Liver (tissue), 9 donors: ENCODE measurements around the gene MARCHF6. TPM values are rescaled to one million over a fixed set of nuclear protein-coding genes. Genes with fewer than 3 reads are reported as not detected.

Experiments used
- DNase-seq: peaks from one replicate; pipeline ENCODE4 v3.0.0-alpha.2; 2017; ENCODE audit warnings: low spot score
- H3K27ac ChIP-seq, 2 donors: one replicate each; pipeline ENCODE4 v1.7.0; 2013; ENCODE audit warnings: inconsistent platforms in 2 of 2, low read length in 2 of 2, control low read depth in 1 of 2, low read depth in 1 of 2, mild to moderate bottlenecking in 1 of 2
- H3K27me3 ChIP-seq, 4 donors: one replicate each; pipeline versions ENCODE4 v1.6.1 to v1.7.0; 2013; ENCODE audit warnings: low read length in 3 of 4, inconsistent platforms in 1 of 4, mild to moderate bottlenecking in 1 of 4, moderate library complexity in 1 of 4; ENCODE audit not compliant: control insufficient read depth in 4 of 4, insufficient read depth in 4 of 4
- H3K36me3 ChIP-seq, 4 donors: one replicate each; pipeline versions ENCODE4 v1.6.1 to v1.7.0; 2013; ENCODE audit warnings: low read length in 3 of 4, mild to moderate bottlenecking in 3 of 4, low read depth in 1 of 4, moderate library complexity in 1 of 4; ENCODE audit not compliant: control insufficient read depth in 4 of 4, insufficient read depth in 3 of 4
- H3K4me1 ChIP-seq, 4 donors: one replicate each; pipeline versions ENCODE4 v1.6.1 to v1.7.0; 2013; ENCODE audit warnings: low read length in 3 of 4, mild to moderate bottlenecking in 3 of 4, moderate library complexity in 1 of 4; ENCODE audit not compliant: control insufficient read depth in 4 of 4, insufficient read depth in 4 of 4
- H3K4me3 ChIP-seq, 3 donors: one replicate each; pipeline versions ENCODE4 v1.6.1 to v1.7.0; 2013; ENCODE audit warnings: low read length in 3 of 3, control low read depth in 1 of 3, low read depth in 1 of 3, mild to moderate bottlenecking in 1 of 3
- H3K9ac ChIP-seq, 2 donors: one replicate each; pipeline ENCODE4 v1.7.0; 2013; ENCODE audit warnings: low read length in 2 of 2, mild to moderate bottlenecking in 2 of 2, moderate library complexity in 2 of 2, control low read depth in 1 of 2, low read depth in 1 of 2
- H3K9me3 ChIP-seq, 4 donors: one replicate each; pipeline versions ENCODE4 v1.6.1 to v1.7.0; 2013; ENCODE audit warnings: low read length in 3 of 4; ENCODE audit not compliant: control insufficient read depth in 4 of 4
- ATF3 ChIP-seq: IDR thresholded peaks from 2 replicates; pipeline ENCODE4 v1.6.1; 2016; ENCODE audit warnings: antibody characterized with exemption
- CTCF ChIP-seq: fragments of 150-350 bp; IDR thresholded peaks from 2 replicates; pipeline ENCODE4 v1.5.1; 2017; ENCODE audit warnings: improper control_type of control experiment, low read depth, low read length; ENCODE audit not compliant: missing input control
- EGR1 ChIP-seq, 2 donors: IDR thresholded peaks; 2 replicates each; pipeline ENCODE4 v1.6.1; 2016 to 2018; ENCODE audit warnings: antibody characterized with exemption in 2 of 2, low read depth in 2 of 2
- FOXA1 ChIP-seq: IDR thresholded peaks from 2 replicates; pipeline ENCODE4 v1.6.1; 2016; ENCODE audit warnings: antibody characterized with exemption
- FOXA2 ChIP-seq: IDR thresholded peaks from 2 replicates; pipeline ENCODE4 v1.6.1; 2016; ENCODE audit warnings: antibody characterized with exemption
- GABPA ChIP-seq, 2 donors: IDR thresholded peaks in 1 of 2; conservative IDR thresholded peaks in 1 of 2; 2 replicates each; pipeline ENCODE4 v1.6.1; 2016; ENCODE audit warnings: antibody characterized with exemption in 2 of 2, mild to moderate bottlenecking in 1 of 2, moderate library complexity in 1 of 2
- HNF4A ChIP-seq, 2 donors: conservative IDR thresholded peaks; 2 replicates each; pipeline ENCODE4 v1.6.1; 2016; ENCODE audit warnings: antibody characterized with exemption in 2 of 2, mild to moderate bottlenecking in 2 of 2
- HNF4G ChIP-seq: IDR thresholded peaks from 2 replicates; pipeline ENCODE4 v1.6.1; 2016; ENCODE audit warnings: antibody characterized with exemption
- JUND ChIP-seq, 2 donors: IDR thresholded peaks; 2 replicates each; pipeline ENCODE4 v1.6.1; 2016; ENCODE audit warnings: antibody characterized with exemption in 2 of 2
- MAX ChIP-seq: IDR thresholded peaks from 2 replicates; pipeline ENCODE4 v1.6.1; 2016; ENCODE audit warnings: antibody characterized with exemption
- NR2F2 ChIP-seq: IDR thresholded peaks from 2 replicates; pipeline ENCODE4 v1.6.1; 2016; ENCODE audit warnings: antibody characterized with exemption
- RAD21 ChIP-seq, 2 donors: IDR thresholded peaks; 2 replicates each; pipeline ENCODE4 v1.6.1; 2016; ENCODE audit warnings: antibody characterized with exemption in 2 of 2, mild to moderate bottlenecking in 2 of 2
- SP1 ChIP-seq: IDR thresholded peaks from 2 replicates; pipeline ENCODE4 v1.6.1; 2018; ENCODE audit warnings: antibody characterized with exemption, mild to moderate bottlenecking
- TAF1 ChIP-seq: conservative IDR thresholded peaks from 2 replicates; pipeline ENCODE4 v1.6.1; 2016; ENCODE audit warnings: antibody characterized with exemption, mild to moderate bottlenecking
- YY1 ChIP-seq: IDR thresholded peaks from 2 replicates; pipeline ENCODE4 v1.6.1; 2016; ENCODE audit warnings: antibody characterized with exemption, mild to moderate bottlenecking
- ZBTB33 ChIP-seq: IDR thresholded peaks from 2 replicates; pipeline ENCODE4 v1.6.1; 2016; ENCODE audit warnings: antibody characterized with exemption
- WGBS: extraction: QIAGEN DNeasy Blood & Tissue Kit; methylation state at CpG from one replicate; pipeline ENCODE4 v1.1.7; 2013; 5-methylcytosine and 5-hydroxymethylcytosine counted together
- polyA plus RNA-seq, 2 donors: library from polyadenylated mRNA; stranded (reverse) in 1 of 2; unstranded in 1 of 2; fragments of 200-250 nt in 1 of 2; fragments of >200 nt in 1 of 2; fragmentation: Nextera tagmentation in 1 of 2; extraction: Ambion mirVana in 1 of 2; gene quantifications; one replicate each; pipeline versions ENCODE4 v1.2.1 to v1.2.3, GENCODE V29; 2013 to 2015
- total RNA-seq, 2 donors: library from RNA; depleted of rRNA; stranded (reverse); fragments of >200 nt; gene quantifications; one replicate each; pipeline ENCODE4 v1.2.3, GENCODE V29; 2014
- donor health status: healthy.
- donor health status: healthy.
- donor health status: healthy.
- donor health status: healthy.
- donor health status: healthy.

MARCHF6 gene
- total and polyA plus RNA-seq, 4 donors, result 20.6 to 77.7 (median 62.4) TPM

- Histone ChIP-seq H3K9ac (peak overlapping the region; percentile 80 to 98), H3K36me3 (no peaks in the 10 kb centered on the region), H3K4me1 (peaks cover 0 to 22% (median 9%) of the 10 kb centered on the region in 4 donors), H3K9me3 (no peaks in the 10 kb centered on the region), H3K27me3 (no peaks in the 10 kb centered on the region), H3K27ac (peak overlapping the region; percentile 95 to 99), H3K4me3 (peak overlapping the region; percentile 60 to 87 (median 63))
- 28% methylated on average over 16 of the region's 16 CpGs for WGBS
- no peak for DNase-seq
- TF ChIP-seq YY1 (no peak), GABPA (IDR thresholded peaks at IDR 0.05 in 1 of 2, conservative IDR thresholded peaks at IDR 0.05 in 1 of 2) (no peak), HNF4A (conservative IDR thresholded peaks at IDR 0.05) (no peak), TAF1 (no peak), HNF4G (no peak), ZBTB33 (no peak), FOXA1 (no peak), EGR1 (IDR thresholded peaks at IDR 0.05; ENCODE audit: low read depth in 2 of 2) (no peak), ATF3 (no peak), SP1 (no peak), CTCF (no peak), NR2F2 (no peak), FOXA2 (no peak)
Measured at GRCh38 chr5:10355071-10355889, 1.8 kb downstream of the MARCHF6 start.

- no peaks in the 10 kb centered on the region for H3K27me3 ChIP-seq
- H3K27ac ChIP-seq, result no peak overlapping the region
- H3K4me3 ChIP-seq, result no peak overlapping the region
- H3K36me3 ChIP-seq, result no peaks in the 10 kb centered on the region
- no peaks in the 10 kb centered on the region for H3K9me3 ChIP-seq
- 86% methylated on average over 2 of the region's 2 CpGs for WGBS
- no peak for TF ChIP-seq ATF3
- no peak for TF ChIP-seq FOXA2
- TF ChIP-seq EGR1 (IDR thresholded peaks at IDR 0.05; ENCODE audit: low read depth in 2 of 2), result no peak
- no peak for TF ChIP-seq MAX
- TF ChIP-seq YY1, result no peak
- TF ChIP-seq CTCF, result no peak
- no peak for TF ChIP-seq JUND (IDR thresholded peaks at IDR 0.05)
- no peak for TF ChIP-seq ZBTB33
- no peak for TF ChIP-seq RAD21 (IDR thresholded peaks at IDR 0.05)
- peaks cover 0 to 18% (median 9%) of the 10 kb centered on the region in 4 donors for H3K4me1 ChIP-seq
- no peak overlapping the region for H3K9ac ChIP-seq
- no peak for DNase-seq
Measured at GRCh38 chr5:10358999-10359398, 5.5 kb downstream of the MARCHF6 start.
